OCI-LY7 (cell line): ENCODE measurements around the gene XKR3.

ENCODE experiments used
- EZH2phosphoT487 ChIP-seq: fragments of 200-600 bp; sonication (generic); IDR thresholded peaks from 2 replicates; pipeline ENCODE4 v1.6.1; 2018; ENCODE audit warnings: low read depth, borderline replicate concordance, mild to moderate bottlenecking, mixed run types, antibody characterized with exemption, low read length, moderate library complexity, mixed read lengths
- TF ChIP-seq, protein P1 (sequence below): fragments of 200-600 bp; sonication (generic); conservative IDR thresholded peaks from 2 replicates; pipeline ENCODE4 v1.5.1; 2014; ENCODE audit warnings: mild to moderate bottlenecking, antibody characterized with exemption, low read length, moderate library complexity, mixed read lengths

DNA sequence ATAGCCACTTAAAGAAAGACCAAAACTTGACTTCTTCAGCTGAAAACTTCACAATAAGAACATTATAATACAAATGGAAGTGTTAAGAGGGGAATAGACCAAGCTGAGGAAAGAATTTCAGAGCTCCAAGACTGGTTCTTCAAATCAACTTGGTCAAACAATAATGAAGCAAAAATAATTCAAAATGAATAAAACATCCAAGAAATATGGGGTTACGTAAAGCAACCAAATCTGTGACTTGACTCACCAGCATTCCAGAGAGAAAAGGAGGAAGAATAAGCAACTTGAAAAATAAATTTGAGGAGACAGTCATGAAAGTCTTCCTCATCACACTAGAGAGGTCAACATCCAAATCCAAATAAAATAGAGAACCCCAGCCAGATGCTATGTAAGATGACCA is 31.4 kb downstream of the XKR3 start:
- TF ChIP-seq, protein P1, sequence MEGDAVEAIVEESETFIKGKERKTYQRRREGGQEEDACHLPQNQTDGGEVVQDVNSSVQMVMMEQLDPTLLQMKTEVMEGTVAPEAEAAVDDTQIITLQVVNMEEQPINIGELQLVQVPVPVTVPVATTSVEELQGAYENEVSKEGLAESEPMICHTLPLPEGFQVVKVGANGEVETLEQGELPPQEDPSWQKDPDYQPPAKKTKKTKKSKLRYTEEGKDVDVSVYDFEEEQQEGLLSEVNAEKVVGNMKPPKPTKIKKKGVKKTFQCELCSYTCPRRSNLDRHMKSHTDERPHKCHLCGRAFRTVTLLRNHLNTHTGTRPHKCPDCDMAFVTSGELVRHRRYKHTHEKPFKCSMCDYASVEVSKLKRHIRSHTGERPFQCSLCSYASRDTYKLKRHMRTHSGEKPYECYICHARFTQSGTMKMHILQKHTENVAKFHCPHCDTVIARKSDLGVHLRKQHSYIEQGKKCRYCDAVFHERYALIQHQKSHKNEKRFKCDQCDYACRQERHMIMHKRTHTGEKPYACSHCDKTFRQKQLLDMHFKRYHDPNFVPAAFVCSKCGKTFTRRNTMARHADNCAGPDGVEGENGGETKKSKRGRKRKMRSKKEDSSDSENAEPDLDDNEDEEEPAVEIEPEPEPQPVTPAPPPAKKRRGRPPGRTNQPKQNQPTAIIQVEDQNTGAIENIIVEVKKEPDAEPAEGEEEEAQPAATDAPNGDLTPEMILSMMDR: no peak
- no peak for TF ChIP-seq EZH2phosphoT487
